AML-193 (cell line): ENCODE results near the gene PRSS27.
A peak's percentile ranks its signal among the peaks of the same experiment; 100 is the strongest.

Experiments used
- DNase-seq, 2 experiments: peaks; one replicate each; lab custom pipeline; 2025; lab: John Stamatoyannopoulos, UW

PRSS27 gene

DNA sequence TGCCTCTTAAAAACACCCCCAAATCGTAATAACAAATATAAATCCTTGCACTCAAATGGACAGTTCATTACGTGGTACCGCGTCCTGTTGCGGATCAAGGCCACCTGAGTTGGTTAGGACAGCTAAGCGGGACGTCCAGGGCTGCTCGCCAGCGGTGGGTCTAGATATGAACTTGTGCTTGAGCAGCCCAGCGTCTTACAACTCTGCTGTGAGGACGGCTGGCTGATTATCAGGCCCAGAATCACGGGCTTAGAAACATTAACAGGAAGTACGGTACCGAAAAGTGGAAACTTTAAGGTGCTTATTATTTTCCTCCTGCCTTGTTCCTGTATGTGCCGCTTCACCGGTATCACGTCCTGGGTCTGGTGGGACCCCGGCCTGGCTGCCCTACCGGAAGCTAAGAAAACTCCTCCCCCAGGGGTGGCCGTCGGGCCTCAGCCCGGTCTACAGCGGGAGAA, 31.6 kb upstream of the PRSS27 start:
- DNase-seq = peak in 1 of 2 experiments; percentile 48

DNA sequence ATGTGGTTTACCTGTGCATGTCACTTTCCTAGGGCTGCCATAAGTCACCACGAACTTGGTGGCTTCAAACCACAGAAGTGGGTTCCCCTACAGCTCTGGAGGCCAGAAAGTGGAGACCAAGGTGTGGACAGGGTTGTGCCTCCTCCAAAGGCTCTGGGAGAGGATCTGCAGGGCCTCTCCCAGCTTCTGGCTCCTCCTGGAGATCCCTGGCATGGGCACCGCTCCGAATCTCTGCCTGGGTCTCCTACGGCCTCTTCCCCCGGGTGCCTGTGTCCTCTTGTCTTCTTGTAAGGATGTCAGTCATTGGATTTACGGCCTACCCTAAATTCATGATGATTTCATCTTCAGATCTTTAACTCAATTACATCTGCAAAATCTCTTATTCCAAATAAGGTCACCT, 29.9 kb upstream of the PRSS27 start:
- no peak for DNase-seq

DNA sequence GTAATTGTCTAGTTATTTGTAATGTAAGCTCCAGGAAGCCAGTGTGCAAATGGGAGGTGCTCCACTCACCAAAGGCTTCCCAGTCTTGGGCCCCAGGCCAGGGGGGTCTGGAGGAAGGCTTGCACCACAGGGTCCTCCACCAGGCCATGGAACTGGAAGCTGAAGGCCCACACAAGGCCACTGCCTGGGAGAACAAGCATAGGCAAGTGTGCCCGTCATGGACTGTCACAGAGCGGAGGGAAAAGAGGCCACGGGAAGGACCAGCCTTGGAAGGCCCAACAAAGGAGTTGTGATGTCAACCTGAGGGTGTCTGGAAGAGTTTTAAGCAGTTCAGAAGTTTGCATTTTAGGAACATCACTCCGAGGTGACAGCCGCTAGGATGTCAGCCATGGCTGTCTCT, 29.5 kb upstream of the PRSS27 start:
- no peak for DNase-seq

DNA sequence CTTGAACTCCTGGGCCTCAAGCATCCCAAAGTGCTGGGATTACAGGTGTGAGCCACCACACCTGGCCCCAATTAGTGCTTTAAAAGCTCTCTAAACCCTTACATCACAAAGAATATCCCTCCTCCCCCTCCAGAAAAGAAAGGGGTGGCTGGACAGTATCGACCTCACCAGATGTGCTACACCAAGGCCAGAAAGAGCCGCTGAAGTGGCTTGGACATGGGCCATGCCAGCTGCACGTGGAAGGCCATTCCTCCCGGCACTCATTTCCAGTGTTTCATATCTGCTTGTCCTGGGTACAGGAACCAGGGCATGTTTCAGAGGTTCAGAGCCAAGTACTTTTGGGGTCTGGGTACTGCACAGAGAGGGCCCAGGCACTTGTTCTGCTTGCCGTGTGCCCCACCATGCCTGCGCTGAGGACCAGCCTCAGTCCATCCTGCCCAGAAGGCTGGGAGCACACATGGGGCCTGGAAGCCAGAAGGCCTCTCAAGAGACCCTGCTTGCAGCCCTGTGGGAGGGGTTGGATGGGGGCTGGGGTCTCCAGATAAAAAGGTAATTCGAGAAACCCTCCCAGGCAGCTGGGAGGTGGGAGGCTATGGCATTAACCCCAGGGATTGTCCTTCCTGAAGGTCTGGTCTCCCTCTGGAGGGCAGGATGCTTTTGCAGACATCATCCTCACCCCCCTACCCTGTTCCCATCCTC, 28.9 kb upstream of the PRSS27 start:
- DNase-seq = no peak

DNA sequence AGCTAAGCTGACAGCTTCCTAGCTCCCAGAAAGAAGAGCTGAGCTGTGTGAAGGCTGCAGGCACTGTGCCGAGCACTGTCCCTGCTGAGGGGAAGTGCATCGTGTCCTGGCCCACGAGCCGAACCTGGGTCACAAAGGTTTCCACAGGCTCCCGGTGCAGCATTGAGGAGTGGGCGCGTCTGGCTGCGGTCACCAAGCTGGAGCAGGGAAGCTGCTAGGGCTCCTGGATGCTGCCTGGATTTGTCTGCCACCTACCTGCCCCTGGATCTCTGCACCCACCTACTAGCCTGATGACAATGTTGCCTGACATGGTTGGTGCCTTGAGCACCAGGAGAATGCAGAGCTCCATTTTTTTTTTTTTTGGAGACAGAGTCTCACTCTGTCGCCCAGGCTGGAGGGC, 25.9 kb upstream of the PRSS27 start:
- DNase-seq = no peak

DNA sequence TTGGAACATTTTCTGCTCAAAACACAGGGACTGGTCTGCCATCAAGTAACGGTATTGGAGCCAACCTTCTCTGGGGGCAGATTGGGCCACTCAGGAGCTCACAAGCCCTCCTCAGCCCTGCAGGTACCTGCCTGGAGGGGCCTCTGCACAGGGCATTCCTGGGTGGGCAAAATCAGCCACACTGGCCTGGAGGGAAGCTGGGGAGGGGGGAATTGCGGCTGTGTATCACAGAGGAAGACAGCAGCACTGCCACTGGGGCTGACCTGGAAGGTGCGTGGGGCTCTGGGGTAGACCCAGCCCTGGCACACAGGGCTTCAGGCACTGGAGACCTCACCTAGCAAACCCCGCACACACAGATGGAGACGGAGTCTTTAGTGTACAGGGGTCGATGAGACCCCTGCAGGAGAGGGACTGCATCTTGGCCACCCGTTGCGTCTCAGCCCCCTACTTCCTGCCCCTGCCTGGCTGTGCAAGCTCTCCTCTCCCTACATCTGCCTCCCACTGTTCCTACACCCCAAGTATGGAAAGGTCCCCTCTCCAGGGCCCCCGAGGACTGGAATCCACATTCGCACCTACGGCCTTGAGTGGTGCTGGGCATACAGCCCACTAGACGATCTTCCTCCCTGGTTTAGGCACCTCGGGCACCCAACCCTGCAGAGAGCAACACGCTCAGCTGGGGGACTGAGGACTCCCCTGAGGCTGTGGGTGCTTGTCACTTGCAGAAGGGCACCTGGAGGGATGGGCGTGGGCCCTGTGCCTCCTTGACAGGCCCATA, 25.3 kb upstream of the PRSS27 start:
- DNase-seq = no peak

DNA sequence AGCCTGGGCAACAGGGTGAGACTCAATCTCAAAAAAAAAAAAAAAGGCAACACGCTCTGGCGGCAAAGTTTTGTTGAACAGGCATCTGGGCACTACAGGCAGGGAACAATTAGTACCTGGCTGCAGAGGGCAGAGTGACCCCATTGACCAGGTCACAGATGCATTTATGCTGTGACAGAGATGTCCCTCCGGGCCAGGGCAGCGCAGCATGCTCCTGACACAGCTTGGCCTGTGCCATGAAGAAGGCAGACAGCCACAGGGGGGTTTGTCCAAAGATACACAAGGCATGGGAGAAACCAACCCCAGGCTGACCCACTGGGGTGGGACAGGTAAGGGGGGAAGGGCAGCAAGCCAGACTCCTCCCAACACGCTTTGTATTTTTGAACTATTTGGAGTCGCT, 24.7 kb upstream of the PRSS27 start:
- DNase-seq = no peak

DNA sequence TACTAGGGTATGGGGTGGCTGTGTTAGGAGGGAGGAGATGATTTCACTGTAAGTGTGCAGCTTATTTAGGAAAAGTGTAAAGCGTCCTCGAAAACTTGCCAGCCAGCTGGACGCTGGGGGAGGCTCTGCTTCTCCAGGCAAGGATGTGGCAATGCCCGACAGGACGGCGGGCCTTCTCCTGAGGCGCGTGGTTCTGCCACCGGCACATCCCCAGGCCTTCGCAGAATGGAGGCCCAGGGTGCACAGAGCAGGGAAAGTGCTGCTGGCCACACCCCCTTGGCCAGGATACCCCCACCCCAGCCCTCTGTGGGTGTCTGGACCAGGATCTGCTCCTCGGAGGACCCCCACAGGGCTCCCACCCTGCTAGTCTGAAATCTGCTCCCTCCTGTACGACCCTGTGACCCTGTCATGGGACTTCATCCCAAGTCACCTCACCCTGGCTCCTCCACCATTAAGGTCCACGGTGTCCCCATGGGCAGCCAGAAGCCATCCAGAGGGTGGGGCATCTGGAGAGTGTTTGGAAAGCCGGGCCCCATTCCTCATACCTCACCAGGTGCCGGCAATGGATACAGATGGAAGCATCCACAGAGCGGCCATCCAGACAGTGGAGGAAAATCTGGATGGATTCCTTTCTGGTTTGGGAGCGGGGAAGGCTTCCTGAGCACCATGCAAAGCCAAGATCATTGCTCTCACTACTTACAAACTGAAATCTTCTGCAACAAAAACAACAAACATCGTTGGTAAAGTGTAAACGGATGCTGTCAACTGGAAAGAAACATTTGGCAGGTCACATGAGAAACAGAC, 23.2 kb upstream of the PRSS27 start:
- DNase-seq = no peak

DNA sequence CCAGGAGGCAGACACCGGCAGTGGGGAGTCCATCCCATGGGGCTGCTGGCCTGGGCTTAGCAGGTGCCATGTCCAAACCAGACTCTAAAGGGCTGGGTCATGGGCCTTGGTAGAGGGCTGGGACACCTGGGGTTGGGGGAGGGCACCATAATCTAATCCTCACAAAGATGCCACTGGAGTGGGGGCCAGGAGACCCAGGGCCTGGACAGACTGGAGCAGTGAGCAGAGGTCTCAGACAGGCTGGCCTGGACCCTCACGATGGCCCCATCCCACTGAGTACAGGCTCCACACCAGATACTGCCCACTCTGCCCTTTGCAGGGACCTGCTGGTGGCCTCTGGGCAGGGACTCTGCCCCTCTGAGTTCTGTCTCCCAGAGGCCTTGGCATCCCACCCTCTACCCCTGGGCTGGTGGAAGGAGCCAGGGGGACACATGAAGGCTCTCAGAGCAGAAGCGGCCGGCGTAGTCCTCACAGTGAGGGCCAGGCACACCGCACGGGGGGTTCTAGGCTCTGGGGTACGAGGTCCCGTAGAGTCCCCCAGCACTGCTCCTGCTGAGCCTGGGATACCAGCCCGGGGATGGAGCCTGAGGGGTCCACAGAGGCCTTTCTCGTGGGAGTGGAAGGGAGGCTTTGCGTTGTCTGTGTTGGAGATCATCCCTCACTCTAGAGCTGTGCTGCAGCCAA, 22.4 kb upstream of the PRSS27 start:
- DNase-seq = no peak

DNA sequence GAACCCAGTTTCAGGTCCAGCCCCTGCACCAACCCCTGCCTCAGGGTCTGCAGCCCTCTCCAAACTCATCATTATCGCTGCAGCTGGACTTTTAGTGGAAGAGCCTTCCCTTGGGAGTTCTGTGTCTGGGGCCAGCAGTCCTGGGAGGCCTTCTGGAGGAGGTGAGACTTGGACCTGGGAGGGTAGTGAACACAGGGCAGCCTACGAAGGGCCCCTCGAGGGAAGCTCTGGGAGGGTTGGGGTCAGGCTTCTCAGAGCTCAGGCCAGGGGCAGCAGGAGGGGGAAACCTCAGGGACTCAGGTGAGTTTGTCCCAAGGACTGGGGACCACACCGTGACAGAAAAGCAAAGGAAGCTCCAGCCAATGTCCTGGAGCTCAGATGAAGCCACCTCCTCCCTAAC, 21.1 kb upstream of the PRSS27 start:
- no peak for DNase-seq

DNA sequence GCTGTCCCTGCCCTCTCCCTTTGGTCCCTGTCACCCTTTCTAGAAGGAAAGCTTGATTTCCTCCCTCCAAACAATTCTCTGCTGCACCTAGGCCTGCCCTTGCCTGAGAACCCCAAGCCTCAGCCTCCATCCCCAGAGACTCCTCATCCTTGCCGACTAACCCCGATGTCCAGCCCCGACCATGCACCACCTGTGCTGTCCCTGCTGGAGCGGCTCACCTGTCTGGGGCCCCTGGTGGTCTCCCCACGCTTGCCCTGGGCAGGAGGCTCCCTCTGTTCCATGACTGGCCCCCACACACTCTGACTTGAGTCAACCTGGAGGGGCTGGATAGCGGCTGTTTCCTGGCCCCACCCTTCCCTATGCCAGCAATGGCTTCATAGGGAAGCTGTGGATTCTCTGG, 20.5 kb upstream of the PRSS27 start:
- DNase-seq = no peak

DNA sequence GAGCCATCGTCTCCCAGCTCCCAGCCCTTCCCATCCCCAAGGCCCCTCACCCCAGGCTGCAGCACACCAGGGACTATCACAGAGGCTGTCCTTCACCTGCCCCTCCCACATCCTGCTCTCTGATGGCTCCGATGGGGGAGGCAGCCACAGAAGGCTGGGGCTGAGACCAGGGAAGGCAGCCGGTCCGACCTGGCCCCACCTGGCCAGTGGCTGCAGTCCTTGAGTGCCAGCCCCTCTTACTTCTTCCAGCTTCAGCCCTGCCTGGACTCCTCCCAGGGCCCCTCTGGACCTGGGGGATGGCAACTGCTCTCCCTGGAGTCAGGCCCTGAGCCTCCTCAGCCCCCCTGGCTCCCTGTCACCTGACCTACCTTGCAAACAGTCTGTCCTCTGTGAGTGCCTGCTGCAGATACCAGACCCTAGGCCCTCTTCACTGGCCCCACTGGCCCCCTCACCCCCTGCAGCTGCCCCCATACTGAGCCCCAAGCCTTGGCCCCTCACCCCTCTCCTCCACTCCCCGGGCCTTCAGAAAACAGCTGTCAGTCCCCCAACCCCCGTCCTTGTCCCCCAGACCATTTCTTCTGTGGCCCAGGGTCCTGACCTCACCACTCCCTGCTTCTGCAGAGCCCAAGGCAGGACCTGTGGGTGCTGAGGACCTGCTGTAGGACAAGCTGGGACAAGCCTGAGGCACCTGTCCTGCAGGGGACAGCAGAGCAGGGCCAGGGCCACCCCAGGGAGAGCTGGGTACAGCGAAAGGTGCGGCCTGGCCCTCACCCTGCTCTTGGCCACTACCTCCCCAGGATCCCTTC, 19.8 kb upstream of the PRSS27 start:
- DNase-seq = no peak

DNA sequence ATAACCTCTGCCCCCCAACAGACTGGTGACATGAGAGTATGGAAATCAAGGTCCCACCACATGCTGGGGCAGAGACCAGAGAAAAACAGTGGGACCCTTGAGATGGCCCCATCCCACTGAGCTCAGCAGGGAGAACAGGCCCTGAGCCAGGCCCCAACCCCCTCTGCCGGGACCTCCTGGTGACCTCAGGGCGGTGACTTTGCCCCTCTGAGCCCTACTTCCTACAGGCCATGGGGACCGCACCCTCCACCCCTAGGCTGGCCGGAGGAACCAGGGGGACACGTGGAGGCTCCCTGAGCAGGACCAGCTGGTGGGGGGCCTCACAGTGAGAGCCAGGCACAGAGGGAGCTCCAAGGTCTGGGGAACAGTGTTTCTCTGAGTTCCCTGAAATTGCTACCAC, 18.6 kb upstream of the PRSS27 start:
- no peak for DNase-seq

DNA sequence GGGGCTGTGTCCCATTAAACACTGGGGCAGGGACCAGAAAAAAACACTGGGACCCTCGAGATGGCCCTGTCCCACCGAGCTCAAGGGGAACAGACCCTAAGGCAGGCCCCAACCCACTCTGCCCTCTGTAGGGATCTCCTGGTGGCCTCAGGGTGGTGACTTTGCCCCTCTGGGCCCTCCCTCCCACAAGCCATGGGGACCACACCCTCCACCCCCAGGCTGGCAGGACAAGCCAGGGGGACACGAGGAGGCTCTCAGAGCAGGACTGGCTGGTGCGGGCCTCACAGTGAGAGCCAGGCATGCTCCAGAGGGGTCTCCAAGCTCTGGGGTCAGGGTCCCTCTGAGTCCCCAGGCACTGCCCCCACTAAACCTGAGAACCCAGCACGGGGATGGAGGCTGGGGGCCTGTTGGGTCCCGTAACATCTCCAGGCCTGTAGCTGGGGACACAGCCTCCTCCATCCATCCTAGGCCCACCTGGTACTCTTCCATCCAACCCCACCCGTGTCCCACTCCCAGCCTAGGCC, 17.9 kb upstream of the PRSS27 start:
- DNase-seq = no peak

DNA sequence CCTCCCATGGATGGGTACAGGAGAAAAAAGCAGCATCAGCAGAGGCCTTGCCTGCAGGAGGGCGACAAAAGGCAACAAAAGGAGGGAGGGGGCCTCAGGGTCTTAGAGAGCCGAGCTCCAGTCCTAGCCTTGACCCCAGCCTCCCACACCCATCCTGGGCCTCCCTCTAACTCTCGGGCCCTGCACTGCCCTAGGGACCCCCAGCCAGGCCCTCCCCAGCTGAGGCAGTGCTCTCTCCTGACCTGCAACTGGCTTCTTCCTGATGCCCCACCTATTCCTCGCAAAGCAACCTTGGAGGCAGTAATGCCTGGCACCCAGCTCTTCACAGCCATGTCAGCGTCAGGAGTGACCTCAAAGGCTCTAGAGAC, 17.2 kb upstream of the PRSS27 start:
- no peak for DNase-seq

DNA sequence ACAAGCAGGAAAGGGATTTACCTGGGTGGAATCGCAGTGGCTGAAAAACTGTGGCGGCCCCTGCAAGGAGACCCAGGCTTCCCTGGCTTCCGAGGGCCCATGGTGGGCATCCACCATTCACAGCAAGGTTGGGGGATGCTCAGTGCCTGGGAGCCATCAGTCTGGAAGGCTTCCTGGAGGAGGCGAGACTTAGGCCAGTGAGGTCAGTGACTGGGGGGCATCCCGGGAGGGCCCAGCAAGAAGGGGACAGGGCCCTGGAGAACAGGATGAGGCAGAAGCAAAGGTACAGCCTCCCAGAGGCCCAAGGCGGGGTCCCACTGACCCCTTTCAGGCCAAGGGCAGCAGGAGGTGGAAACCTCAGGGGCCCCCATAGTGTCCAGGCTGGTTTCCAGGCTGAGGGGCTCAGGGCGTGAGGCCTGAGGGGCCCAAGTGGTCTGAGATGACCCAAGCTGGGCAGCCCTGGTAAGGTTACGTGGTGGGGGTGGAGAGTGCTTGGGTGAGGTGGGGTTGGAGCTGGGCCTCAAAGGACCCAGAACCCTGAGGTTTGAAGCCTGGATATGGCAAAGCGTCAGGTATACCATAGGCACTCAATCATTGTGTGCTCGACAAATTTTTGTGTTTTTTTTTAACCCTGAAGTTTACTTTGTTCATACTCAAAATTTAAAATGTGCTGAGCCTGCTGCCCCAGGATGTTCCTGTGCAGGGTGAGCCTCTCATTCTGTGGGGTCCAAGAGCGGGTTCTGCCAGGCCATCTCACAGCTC, 16.6 kb upstream of the PRSS27 start:
- no peak for DNase-seq

DNA sequence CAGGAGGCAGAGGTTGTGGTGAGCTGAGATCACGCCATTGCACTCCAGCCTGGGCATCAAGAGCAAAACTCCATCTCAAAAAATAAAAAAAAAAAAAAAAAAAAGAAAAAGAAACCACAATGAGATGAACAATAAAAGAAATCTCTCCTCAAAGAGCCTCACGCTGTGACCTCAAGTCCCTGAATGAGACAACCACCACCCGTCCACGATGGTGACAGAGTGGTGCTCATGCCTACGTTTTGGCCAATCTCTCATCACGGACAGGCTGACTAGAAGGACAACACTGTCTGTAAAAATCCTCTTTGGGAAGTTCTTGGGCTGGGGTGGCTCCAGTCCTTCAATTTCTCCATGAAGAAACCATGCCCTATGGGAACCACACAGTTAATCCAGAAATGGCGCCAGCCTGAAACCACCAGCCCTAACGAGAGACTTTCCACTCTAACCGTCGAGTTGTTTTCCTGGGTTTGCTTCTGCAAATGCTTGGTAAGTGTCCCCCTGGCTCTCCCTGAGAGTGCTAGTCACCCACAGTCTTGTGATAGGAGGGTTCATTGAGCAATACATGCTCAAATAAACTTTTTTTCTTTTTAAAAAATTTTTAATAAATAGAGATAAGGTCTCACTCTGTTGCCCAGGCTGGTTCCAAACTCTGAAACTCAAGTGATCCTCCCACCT, 15.0 kb upstream of the PRSS27 start:
- DNase-seq = peak in 1 of 2 experiments; percentile 9

DNA sequence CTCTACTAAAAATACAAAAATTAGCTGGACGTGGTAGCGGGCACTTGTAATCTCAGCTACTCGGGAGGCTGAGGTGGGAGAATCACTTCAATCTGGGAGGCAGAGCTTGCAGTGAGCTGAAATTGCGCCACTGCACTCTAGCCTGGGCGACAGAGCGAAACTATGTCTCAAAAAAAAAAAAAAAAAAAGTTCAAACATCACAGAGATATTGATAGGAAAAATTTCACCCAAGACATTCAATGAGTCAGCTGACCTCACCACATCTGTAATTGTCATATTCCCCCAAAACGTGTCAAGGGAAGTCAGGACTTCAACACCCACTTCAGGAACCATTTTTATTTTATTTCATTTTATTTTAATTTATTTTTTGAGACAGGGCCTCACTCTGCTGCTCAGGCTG, 8.0 kb upstream of the PRSS27 start:
- DNase-seq = no peak

DNA sequence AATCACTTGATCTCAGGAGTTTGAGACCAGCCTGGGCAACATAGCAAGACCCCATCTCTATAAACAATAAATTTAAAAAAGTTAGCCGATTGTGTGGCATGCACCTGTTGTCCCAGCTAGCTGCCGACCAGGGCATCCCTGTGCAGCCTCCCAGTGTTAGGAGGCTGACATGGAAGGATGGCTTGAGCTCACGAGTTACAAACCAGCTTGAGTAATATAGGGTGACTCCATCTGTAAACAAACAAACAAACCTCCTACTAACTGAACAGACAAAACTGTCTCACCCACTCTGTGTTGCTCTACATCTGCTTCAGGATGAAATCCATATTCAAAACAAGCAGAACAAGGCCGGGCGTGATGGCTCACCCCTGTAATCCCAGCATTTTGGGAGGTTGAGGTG, 6.9 kb upstream of the PRSS27 start:
- DNase-seq = no peak

DNA sequence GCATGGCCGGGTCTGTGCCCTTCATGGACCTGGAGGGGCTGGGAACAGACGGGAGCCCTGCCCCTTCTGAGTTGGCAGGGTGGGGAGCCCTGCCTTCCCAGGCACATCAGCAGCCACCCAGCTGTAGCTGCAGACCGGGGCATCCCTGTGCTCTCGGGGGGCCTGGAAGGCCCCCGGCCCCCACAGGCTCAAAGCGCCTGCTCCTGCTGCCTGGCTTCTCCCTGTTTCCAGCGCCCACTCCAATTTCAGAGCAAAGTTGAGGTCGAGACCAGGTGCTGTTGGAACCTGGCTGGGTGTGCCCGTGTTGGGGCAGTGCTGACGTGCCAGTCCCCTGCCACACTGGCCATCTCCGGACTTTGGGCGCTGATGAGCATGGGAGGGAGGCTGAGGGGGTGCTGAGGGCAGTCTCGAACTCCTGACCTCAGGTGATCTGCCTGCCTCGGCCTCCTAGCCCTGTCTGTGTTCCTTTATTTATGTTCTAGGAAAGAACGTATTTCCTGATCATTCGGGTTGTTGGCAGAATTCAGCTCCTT, 4.9 kb upstream of the PRSS27 start:
- DNase-seq = no peak
